ENCODE measurements around the gene TMEM132A.

TMEM132A gene

DNA sequence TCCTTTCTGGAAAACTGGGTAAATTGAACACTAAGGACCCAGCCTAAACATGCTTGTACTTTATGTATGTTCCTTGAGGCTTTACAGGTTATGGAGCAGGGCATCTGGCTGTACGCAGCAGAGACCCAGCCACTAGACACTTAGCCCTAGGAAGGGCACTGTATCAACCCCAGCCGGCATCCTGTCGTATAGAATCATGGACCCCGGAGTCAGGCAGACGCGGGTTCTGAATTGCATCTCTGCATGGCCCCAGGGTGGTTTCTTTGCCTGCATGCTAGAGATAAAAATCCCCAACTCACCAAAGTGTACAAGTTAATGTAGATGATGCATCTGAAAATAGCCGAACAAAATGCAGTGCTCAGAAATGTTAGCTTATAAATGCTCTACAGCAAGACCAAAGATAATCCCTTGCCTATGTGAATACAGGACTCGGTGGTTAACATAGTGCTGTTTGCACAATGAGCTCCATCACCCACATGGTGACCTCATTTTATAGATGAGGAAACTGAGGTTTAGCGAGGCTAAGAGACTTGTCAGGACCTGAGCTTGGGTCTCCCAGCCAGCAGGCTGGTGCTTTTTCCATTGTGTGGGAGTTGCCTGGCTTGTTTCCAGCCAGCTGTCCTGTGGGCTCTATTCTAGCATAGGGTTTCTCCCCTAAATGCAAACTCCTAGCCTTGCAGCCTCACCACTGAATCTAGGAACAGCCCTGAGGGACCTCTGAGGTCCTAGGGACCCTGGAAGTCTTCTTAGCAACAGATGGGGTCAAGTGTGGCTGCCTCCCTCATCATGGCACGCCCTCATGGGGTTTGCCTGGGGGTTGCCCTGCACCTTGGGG lies 54.5 kb downstream of the TMEM132A start:
- no peak overlapping the region for H3K14ac ChIP-seq (ENCODE audit: low read length)
- no peak overlapping the region for H2AFZ ChIP-seq (ENCODE audit: insufficient read depth, low read length, poor library complexity)
- no peaks in the 10 kb centered on the region for H3K79me2 ChIP-seq (ENCODE audit: control insufficient read depth, insufficient read depth, low read length, poor library complexity)
- no peak overlapping the region for H2BK120ac ChIP-seq (ENCODE audit: insufficient read depth, low read length, poor library complexity)
- H3K9ac ChIP-seq (ENCODE audit: low read length) = no peak overlapping the region
- no peak overlapping the region for H3K4me2 ChIP-seq (ENCODE audit: low read length)
- peak in 1 of 2 donors; percentile 7 for DNase-seq
- no peak overlapping the region for H3K18ac ChIP-seq (ENCODE audit: low read length)
- no peaks in the 10 kb centered on the region for H3K9me3 ChIP-seq (ENCODE audit: insufficient read depth, low read depth, low read length)
- no peaks in the 10 kb centered on the region for H3K36me3 ChIP-seq (ENCODE audit: control insufficient read depth in 1 of 2, insufficient read depth in 2 of 2, low read length in 2 of 2)
- no peak overlapping the region for H3K23ac ChIP-seq (ENCODE audit: low read length)
- no peak overlapping the region for H2AK5ac ChIP-seq (ENCODE audit: low read length)
- peaks cover 0 to 2% of the 10 kb centered on the region in 2 experiments for H3K4me1 ChIP-seq (ENCODE audit: control insufficient read depth in 1 of 2, insufficient read depth in 2 of 2, low read length in 2 of 2)
- H4K91ac ChIP-seq (ENCODE audit: low read depth, low read length) = no peak overlapping the region
- no peak overlapping the region for H3K27ac ChIP-seq (ENCODE audit: low read depth, low read length)
- H4K12ac ChIP-seq (ENCODE audit: low read depth, low read length) = no peak overlapping the region
- no peak overlapping the region for H4K8ac ChIP-seq (ENCODE audit: low read depth, low read length)
- H3K4ac ChIP-seq (ENCODE audit: low read depth, low read length) = no peak overlapping the region
- no peaks in the 10 kb centered on the region for H3K79me1 ChIP-seq (ENCODE audit: low read length)
- no CpG with 5 or more reads among the region's 10 CpGs for WGBS (ENCODE audit: extremely low coverage, insufficient coverage, insufficient read length)
- no peaks in the 10 kb centered on the region for H3K27me3 ChIP-seq (ENCODE audit: insufficient read depth, low read length)
- no peak overlapping the region for H2BK12ac ChIP-seq (ENCODE audit: low read length)
- no peak overlapping the region for H3K4me3 ChIP-seq (ENCODE audit: low read depth, low read length)
- H2BK5ac ChIP-seq (ENCODE audit: low read depth, low read length, poor library complexity) = no peak overlapping the region

DNA sequence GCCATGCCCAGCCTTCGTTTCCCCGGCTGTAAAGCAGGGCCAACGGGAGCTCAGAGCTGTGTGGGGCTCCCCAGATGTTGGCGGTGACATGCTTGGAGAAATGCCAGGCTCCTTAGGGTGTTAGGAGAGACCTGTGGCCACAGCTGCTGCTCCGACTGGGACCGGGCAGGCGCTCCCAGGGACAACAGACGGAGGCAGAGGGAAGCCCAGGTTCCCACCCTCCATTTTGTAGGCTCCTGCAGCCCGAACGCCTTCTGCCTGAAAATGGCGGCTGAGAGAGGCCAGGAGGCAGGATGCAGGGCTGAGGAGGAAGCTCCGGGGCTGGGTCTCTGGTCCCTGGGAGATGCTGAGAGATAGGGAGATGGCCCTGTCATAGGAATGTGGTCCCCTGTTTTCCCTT lies 57.3 kb downstream of the TMEM132A start:
- H4K8ac ChIP-seq (ENCODE audit: low read depth, low read length) = no peak overlapping the region
- H3K23ac ChIP-seq (ENCODE audit: low read length) = no peak overlapping the region
- no peak overlapping the region for H3K4ac ChIP-seq (ENCODE audit: low read depth, low read length)
- no peak overlapping the region for H2BK12ac ChIP-seq (ENCODE audit: low read length)
- DNase-seq = no peak
- WGBS (ENCODE audit: extremely low coverage, insufficient coverage, insufficient read length) = no CpG with 5 or more reads among the region's 12 CpGs
- H3K9me3 ChIP-seq (ENCODE audit: insufficient read depth, low read depth, low read length) = no peaks in the 10 kb centered on the region
- no peak overlapping the region for H4K12ac ChIP-seq (ENCODE audit: low read depth, low read length)
- no peaks in the 10 kb centered on the region for H3K36me3 ChIP-seq (ENCODE audit: control insufficient read depth in 1 of 2, insufficient read depth in 2 of 2, low read length in 2 of 2)
- no peak overlapping the region for H3K4me2 ChIP-seq (ENCODE audit: low read length)
- H3K4me1 ChIP-seq (ENCODE audit: control insufficient read depth in 1 of 2, insufficient read depth in 2 of 2, low read length in 2 of 2) = peaks cover 0 to 2% of the 10 kb centered on the region in 2 experiments
- no peaks in the 10 kb centered on the region for H3K79me1 ChIP-seq (ENCODE audit: low read length)
- no peak overlapping the region for H2AFZ ChIP-seq (ENCODE audit: insufficient read depth, low read length, poor library complexity)
- H2AK5ac ChIP-seq (ENCODE audit: low read length) = no peak overlapping the region
- no peak overlapping the region for H3K4me3 ChIP-seq (ENCODE audit: low read depth, low read length)
- H3K14ac ChIP-seq (ENCODE audit: low read length) = no peak overlapping the region
- H3K9ac ChIP-seq (ENCODE audit: low read length) = no peak overlapping the region
- no peaks in the 10 kb centered on the region for H3K79me2 ChIP-seq (ENCODE audit: control insufficient read depth, insufficient read depth, low read length, poor library complexity)
- no peak overlapping the region for H2BK5ac ChIP-seq (ENCODE audit: low read depth, low read length, poor library complexity)
- no peak overlapping the region for H3K18ac ChIP-seq (ENCODE audit: low read length)
- no peak overlapping the region for H3K27ac ChIP-seq (ENCODE audit: low read depth, low read length)
- H4K91ac ChIP-seq (ENCODE audit: low read depth, low read length) = no peak overlapping the region
- no peaks in the 10 kb centered on the region for H3K27me3 ChIP-seq (ENCODE audit: insufficient read depth, low read length)
- H2BK120ac ChIP-seq (ENCODE audit: insufficient read depth, low read length, poor library complexity) = no peak overlapping the region

DNA sequence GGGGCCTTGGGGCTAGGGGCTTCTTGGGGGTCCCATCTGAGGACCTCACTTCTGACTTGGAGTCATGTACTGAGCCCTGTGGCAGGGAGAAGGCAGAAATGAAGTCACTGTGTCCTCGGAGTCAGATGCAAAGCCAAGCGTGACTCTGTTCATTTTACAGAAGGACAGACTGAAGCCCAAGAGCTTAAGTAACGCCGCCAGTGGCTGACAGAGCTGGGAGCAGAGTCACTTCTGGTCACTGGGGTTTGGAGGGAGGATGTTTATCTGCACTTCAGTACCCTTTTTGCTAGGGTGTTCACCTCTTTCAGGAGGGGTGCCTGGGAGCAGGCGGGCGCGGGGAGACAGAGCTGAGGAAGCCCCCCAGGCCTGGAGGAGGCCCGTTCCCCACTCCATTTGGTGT lies 57.9 kb downstream of the TMEM132A start:
- no peak overlapping the region for H3K4me2 ChIP-seq (ENCODE audit: low read length)
- H2BK12ac ChIP-seq (ENCODE audit: low read length) = no peak overlapping the region
- H3K9ac ChIP-seq (ENCODE audit: low read length) = no peak overlapping the region
- no CpG with 5 or more reads among the region's 8 CpGs for WGBS (ENCODE audit: extremely low coverage, insufficient coverage, insufficient read length)
- H4K12ac ChIP-seq (ENCODE audit: low read depth, low read length) = no peak overlapping the region
- H3K79me1 ChIP-seq (ENCODE audit: low read length) = no peaks in the 10 kb centered on the region
- H2BK5ac ChIP-seq (ENCODE audit: low read depth, low read length, poor library complexity) = no peak overlapping the region
- no peak overlapping the region for H2BK120ac ChIP-seq (ENCODE audit: insufficient read depth, low read length, poor library complexity)
- no peaks in the 10 kb centered on the region for H3K9me3 ChIP-seq (ENCODE audit: insufficient read depth, low read depth, low read length)
- no peak overlapping the region for H3K27ac ChIP-seq (ENCODE audit: low read depth, low read length)
- no peak overlapping the region for H2AK5ac ChIP-seq (ENCODE audit: low read length)
- H3K4me3 ChIP-seq (ENCODE audit: low read depth, low read length) = no peak overlapping the region
- H3K79me2 ChIP-seq (ENCODE audit: control insufficient read depth, insufficient read depth, low read length, poor library complexity) = no peaks in the 10 kb centered on the region
- no peak overlapping the region for H3K18ac ChIP-seq (ENCODE audit: low read length)
- no peaks in the 10 kb centered on the region for H3K27me3 ChIP-seq (ENCODE audit: insufficient read depth, low read length)
- no peak overlapping the region for H3K23ac ChIP-seq (ENCODE audit: low read length)
- H3K4me1 ChIP-seq (ENCODE audit: control insufficient read depth in 1 of 2, insufficient read depth in 2 of 2, low read length in 2 of 2) = peaks cover 0 to 2% of the 10 kb centered on the region in 2 experiments
- H3K36me3 ChIP-seq (ENCODE audit: control insufficient read depth in 1 of 2, insufficient read depth in 2 of 2, low read length in 2 of 2) = no peaks in the 10 kb centered on the region
- no peak overlapping the region for H3K4ac ChIP-seq (ENCODE audit: low read depth, low read length)
- no peak overlapping the region for H2AFZ ChIP-seq (ENCODE audit: insufficient read depth, low read length, poor library complexity)
- no peak for DNase-seq
- no peak overlapping the region for H3K14ac ChIP-seq (ENCODE audit: low read length)
- H4K8ac ChIP-seq (ENCODE audit: low read depth, low read length) = no peak overlapping the region
- H4K91ac ChIP-seq (ENCODE audit: low read depth, low read length) = no peak overlapping the region

DNA sequence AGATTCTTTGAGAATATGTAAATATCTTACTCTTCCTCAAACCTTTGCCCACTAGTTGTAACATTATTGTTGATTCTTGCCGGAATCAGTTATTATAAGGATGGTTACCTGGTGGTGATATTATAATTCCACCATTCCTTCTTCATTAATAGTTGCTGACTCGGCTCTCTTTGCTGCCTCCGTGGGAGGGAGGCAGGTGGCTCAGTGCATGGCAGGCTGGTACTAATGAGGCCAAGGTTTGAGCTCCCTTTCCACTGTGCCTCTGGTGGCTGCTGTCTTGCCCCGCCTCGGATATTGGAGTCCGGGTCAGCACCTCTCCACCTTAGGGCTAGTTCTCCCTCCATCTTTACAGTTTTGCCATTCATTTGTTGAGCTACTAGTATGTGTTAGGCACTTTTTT lies 59.9 kb downstream of the TMEM132A start:
- H3K79me2 ChIP-seq (ENCODE audit: control insufficient read depth, insufficient read depth, low read length, poor library complexity) = no peaks in the 10 kb centered on the region
- no peak overlapping the region for H4K91ac ChIP-seq (ENCODE audit: low read depth, low read length)
- no peak overlapping the region for H3K4me3 ChIP-seq (ENCODE audit: low read depth, low read length)
- no peak overlapping the region for H3K4ac ChIP-seq (ENCODE audit: low read depth, low read length)
- no peaks in the 10 kb centered on the region for H3K9me3 ChIP-seq (ENCODE audit: insufficient read depth, low read depth, low read length)
- no peak overlapping the region for H3K23ac ChIP-seq (ENCODE audit: low read length)
- H3K9ac ChIP-seq (ENCODE audit: low read length) = no peak overlapping the region
- H4K12ac ChIP-seq (ENCODE audit: low read depth, low read length) = no peak overlapping the region
- no peak for DNase-seq
- H2BK12ac ChIP-seq (ENCODE audit: low read length) = no peak overlapping the region
- no peaks in the 10 kb centered on the region for H3K36me3 ChIP-seq (ENCODE audit: control insufficient read depth in 1 of 2, insufficient read depth in 2 of 2, low read length in 2 of 2)
- no peak overlapping the region for H2AFZ ChIP-seq (ENCODE audit: insufficient read depth, low read length, poor library complexity)
- H3K4me2 ChIP-seq (ENCODE audit: low read length) = no peak overlapping the region
- H4K8ac ChIP-seq (ENCODE audit: low read depth, low read length) = no peak overlapping the region
- no peak overlapping the region for H2BK5ac ChIP-seq (ENCODE audit: low read depth, low read length, poor library complexity)
- no peak overlapping the region for H2AK5ac ChIP-seq (ENCODE audit: low read length)
- no peak overlapping the region for H3K27ac ChIP-seq (ENCODE audit: low read depth, low read length)
- H3K18ac ChIP-seq (ENCODE audit: low read length) = no peak overlapping the region
- no peak overlapping the region for H3K14ac ChIP-seq (ENCODE audit: low read length)
- no peaks in the 10 kb centered on the region for H3K79me1 ChIP-seq (ENCODE audit: low read length)
- no CpG with 5 or more reads among the region's 6 CpGs for WGBS (ENCODE audit: extremely low coverage, insufficient coverage, insufficient read length)
- H3K27me3 ChIP-seq (ENCODE audit: insufficient read depth, low read length) = no peaks in the 10 kb centered on the region
- no peak overlapping the region for H2BK120ac ChIP-seq (ENCODE audit: insufficient read depth, low read length, poor library complexity)
- H3K4me1 ChIP-seq (ENCODE audit: control insufficient read depth in 1 of 2, insufficient read depth in 2 of 2, low read length in 2 of 2) = peaks cover 0 to 2% of the 10 kb centered on the region in 2 experiments

Measured in trophoblast cell (in vitro differentiated cells and primary cell).